Measurements from ENCODE around the gene ARPC5.

Gene ARPC5

GRCh38 chr1:183635099-183635605 lies 431 bp downstream of the ARPC5 start:
- H3K4me3 ChIP-seq (ENCODE audit: low read depth, low read length), result peak overlapping the region; percentile 76
- no peak for TF ChIP-seq CTCF (conservative IDR thresholded peaks at IDR 0.05; ENCODE audit: low read depth, low read length)
- peak; percentile 34 for DNase-seq (ENCODE audit: low read depth)

GRCh38 chr1:183634429-183635065 lies 1.0 kb downstream of the ARPC5 start:
- peak overlapping the region; percentile 76 for H3K4me3 ChIP-seq (ENCODE audit: low read depth, low read length)
- DNase-seq (ENCODE audit: low read depth), result no peak
- TF ChIP-seq CTCF (conservative IDR thresholded peaks at IDR 0.05; ENCODE audit: low read depth, low read length), result no peak

GRCh38 chr1:183633676-183634343 lies 1.8 kb downstream of the ARPC5 start:
- peak overlapping the region; percentile 76 for H3K4me3 ChIP-seq (ENCODE audit: low read depth, low read length)
- peak; percentile 51 for TF ChIP-seq CTCF (conservative IDR thresholded peaks at IDR 0.05; ENCODE audit: low read depth, low read length)
- DNase-seq (ENCODE audit: low read depth), result peak; percentile 96

- peak; percentile 23 for DNase-seq (ENCODE audit: low read depth)
- TF ChIP-seq CTCF (conservative IDR thresholded peaks at IDR 0.05; ENCODE audit: low read depth, low read length), result no peak
- H3K4me3 ChIP-seq (ENCODE audit: low read depth, low read length), result peak overlapping the region; percentile 76
These were observed 2.6 kb downstream of the ARPC5 start for GRCh38 chr1:183632964-183633363.

GRCh38 chr1:183632114-183632513 lies 3.5 kb downstream of the ARPC5 start:
- peak overlapping the region; percentile 76 for H3K4me3 ChIP-seq (ENCODE audit: low read depth, low read length)
- no peak for TF ChIP-seq CTCF (conservative IDR thresholded peaks at IDR 0.05; ENCODE audit: low read depth, low read length)
- DNase-seq (ENCODE audit: low read depth), result peak; percentile 92

- peak; percentile 47 for DNase-seq (ENCODE audit: low read depth)
- TF ChIP-seq CTCF (conservative IDR thresholded peaks at IDR 0.05; ENCODE audit: low read depth, low read length), result no peak
- H3K4me3 ChIP-seq (ENCODE audit: low read depth, low read length), result peak overlapping the region; percentile 11
These were observed 4.8 kb downstream of the ARPC5 start for GRCh38 chr1:183630748-183631147.
